Suppressor macrophage treated with lipopolysaccharide for 1 hour (primary cell): ENCODE measurements around the gene CATSPER1.

ENCODE experiments used
- DNase-seq, 3 donors: peaks; one replicate each; pipeline ENCODE4 v3.0.0-alpha.2; 2020 to 2022

Gene CATSPER1

DNA sequence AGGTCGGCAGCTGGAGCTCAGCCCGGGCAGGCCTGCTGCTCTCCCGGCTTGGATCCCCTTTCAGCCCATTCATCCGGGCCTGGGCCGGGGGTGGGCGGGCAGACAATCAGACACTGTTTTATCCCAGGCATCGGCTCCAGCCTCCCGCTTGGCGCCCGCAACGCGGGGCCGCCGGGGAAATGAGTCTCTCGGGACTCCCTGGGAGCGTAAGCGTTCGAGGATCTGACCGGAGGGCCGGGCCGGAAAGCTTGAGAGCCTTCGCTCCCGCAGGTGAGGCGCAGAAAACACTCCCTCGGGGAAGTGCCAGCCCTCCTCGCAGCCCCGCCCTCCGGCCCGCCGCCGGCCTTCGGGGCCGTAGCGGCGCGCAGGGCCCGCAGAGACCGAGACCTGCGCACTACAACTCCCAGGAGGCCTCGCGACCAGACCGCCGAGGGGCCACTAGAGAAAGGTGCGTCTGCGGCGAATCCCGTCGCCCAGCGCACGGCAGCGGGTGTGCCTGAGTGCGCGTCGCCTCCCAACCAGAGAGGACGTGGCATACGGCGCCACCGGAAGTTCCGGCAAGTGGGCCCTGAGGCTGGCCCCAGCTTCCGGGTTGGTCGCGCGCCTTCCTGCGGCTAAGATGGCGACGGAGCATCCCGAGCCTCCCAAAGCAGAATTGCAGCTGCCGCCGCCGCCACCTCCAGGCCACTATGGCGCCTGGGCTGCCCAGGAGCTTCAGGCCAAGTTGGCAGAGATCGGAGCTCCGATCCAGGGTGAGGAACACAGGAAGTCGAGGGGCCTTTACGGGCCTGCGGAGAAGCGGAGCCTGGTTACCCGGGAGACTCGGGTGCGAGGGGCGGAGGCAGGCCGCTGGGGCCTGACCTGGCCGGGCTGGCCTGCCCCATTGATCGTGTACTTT lies 25.7 kb upstream of the CATSPER1 start, which contains the start of gene SF3B2:
TSS of gene SF3B2 (plus strand) at position 599 of the 898 bp plus-strand sequence. CDS start at position 620, 21 bp downstream.
- peak; percentile 98 for DNase-seq

DNA sequence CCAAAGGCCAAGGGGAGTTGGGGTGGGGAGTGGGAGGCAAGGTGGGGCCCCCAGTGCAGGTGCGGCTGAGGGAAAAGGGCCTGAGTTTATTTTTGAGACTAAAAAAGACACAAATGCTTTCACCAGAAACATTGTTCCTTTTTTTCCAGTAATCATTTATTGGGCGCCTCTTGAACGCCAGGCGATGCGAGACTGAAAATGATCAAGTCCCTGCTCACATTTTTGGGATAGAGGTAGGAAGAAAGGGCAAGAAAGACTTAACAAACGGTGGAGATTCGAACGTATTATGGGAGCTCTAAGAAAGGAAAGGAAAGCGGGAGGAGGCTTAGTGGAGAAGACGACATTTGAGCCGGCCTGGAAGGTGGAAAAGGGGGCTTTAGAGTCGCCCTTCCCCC lies 25.1 kb upstream of the CATSPER1 start:
- DNase-seq, result no peak

- no peak for DNase-seq
Observed at GRCh38 chr11:66050581-66051231, 24.4 kb upstream of the CATSPER1 start.

GRCh38 chr11:66048547-66049323 lies 22.5 kb upstream of the CATSPER1 start, which contains the start of gene GAL3ST3:
Gene GAL3ST3, minus strand, starts transcription at chr11:66049161. Its CDS starts 3,746 bp downstream, at chr11:66045415.
- no peak for DNase-seq

DNA sequence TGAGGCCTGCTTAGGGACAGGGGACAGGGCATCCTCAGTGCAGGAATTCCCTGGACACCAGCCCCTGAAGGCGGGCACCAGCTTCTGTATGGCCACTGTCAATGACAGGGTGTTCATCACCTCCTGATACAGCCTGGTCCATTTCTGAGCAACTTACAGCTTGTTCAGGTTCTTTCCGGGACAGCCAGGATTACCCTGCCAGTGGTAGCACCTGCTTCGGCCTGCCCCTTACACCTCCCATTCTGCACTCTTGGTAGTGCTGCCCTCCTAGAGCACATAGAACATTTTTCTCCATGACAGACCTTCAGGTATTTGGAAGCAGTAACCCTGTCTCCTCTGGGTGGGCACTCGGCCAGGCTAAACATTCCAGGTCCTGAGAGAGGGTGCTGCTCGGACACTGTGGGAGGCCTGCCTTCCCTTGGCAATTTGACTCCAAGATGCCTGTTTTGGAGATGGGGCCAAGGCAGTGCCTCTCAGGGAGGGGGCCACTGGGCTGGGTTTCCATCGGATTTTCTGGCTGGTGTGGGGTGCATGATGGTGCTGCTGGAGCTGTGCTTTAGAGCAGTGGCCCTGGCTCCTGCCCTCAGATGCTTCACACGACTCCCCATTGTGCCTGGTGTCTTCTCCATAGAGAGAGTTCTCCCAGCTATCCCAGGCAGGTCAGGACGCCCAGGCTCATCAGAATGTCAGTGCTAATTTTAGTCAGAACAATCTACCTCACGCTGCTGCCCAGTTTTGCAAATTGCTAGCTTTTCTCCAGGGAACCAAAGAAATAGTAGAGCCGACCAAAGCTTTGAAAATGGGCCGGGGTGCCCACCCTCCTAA lies 21.5 kb upstream of the CATSPER1 start:
- DNase-seq, result no peak

DNA sequence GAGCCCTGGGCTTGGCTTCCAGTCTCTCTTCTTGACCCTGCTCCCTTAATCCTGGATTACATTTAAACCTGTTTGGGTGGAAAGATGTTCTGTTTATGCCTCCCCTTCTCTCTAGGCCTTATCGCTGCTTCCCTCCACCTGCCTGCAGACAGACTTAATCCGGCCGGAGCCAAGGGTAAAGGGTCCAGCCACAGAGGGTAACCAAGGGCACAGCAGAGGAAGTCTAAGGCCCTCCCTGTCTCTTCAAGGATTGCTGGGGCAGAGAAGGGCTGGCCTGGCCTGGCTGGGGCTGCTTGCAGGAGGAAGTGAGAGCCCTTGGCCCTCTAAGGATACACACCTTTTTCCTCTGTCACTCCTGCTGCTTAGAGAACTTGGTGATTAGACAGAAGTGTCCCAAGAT lies 20.6 kb upstream of the CATSPER1 start:
- no peak for DNase-seq

DNA sequence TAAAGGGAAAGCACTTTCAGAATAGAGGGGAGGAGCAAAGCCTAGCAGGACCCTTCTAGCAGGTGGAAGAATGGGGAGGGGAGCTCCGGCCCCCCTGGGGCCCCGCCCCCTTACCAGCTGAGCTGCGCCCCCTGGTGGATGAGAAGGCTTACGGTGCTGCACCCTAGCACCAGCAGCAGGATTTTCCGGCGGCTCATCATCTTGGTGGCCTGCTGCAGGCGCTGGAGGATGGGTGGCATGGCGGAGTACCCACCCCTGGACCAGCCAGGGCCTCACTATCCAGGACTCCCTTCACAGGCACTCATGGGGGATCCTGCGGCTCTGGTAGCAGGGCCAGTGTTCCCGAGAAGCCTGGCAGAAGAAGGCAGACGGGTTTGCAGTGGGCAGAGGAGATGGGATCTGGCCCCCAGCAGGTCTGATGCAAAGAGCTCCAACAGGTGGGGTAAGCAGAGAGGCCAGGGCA lies 18.9 kb upstream of the CATSPER1 start:
- peak; percentile 84 to 94 (median 90) for DNase-seq

DNA sequence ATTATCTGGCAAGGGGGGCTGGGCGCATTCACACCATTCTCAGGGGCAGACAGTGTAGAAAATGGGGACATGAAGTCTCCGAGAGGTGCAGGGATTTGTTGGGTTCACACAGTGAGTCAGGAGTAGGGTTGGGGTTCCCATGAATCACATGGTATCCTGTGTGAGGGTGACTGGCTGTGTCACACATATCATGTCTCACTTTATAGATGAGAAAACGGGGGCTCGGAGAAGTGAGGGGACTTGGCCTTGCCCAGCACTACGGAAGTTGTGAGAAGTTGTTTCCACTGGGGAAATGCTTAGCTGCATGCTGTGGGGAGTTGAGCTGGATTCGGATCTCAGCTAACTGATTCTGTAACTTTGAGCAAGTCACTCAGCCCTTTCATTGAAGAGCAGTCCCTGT lies 18.5 kb upstream of the CATSPER1 start:
- DNase-seq, result peak; percentile 48 to 51 (median 51)

GRCh38 chr11:66042996-66043906 lies 17.0 kb upstream of the CATSPER1 start:
- DNase-seq, result no peak

- DNase-seq, result no peak
Observed at GRCh38 chr11:66042227-66042995, 16.1 kb upstream of the CATSPER1 start.

- DNase-seq, result no peak
Observed at GRCh38 chr11:66039765-66040164, 13.5 kb upstream of the CATSPER1 start.

GRCh38 chr11:66037327-66037726 lies 11.0 kb upstream of the CATSPER1 start:
- DNase-seq, result no peak

DNA sequence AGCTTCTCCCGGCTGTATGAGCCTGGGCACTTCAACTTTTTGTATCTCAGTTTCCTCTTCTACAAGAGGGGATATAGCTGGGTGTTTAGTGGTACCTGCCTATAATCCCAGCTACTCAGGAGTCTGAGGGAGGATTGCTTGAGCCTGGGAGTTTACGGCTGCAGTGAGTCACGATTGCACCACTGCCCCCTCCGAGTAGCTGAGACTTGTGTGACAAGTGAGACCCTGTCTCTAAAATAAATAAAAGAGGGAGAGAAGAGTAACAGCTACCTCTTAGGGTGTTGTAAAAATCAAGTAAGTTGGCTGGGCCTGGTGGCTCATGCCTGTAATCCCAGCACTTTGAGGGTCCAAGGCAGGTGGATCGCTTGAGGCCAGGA lies 10.0 kb upstream of the CATSPER1 start:
- DNase-seq, result no peak

GRCh38 chr11:66035653-66036333 lies 9.5 kb upstream of the CATSPER1 start:
- DNase-seq, result no peak

GRCh38 chr11:66032957-66033735 lies 6.9 kb upstream of the CATSPER1 start:
- DNase-seq, result peak in 1 of 3 donors; percentile 15

- DNase-seq, result peak in 1 of 3 donors; percentile 1
Observed at GRCh38 chr11:66023186-66023440, 3.2 kb downstream of the CATSPER1 start.

- peak; percentile 75 to 90 (median 84) for DNase-seq
Observed at GRCh38 chr11:66022401-66023185, 3.7 kb downstream of the CATSPER1 start.
